H1 (cell line): ENCODE results near the gene USHBP1. TPM values are rescaled to one million over a fixed set of nuclear protein-coding genes. Genes with fewer than 3 reads are reported as not detected.

ENCODE experiments used
- PHF8 ChIP-seq: fragments of 200-600 bp; sonication (generic); conservative IDR thresholded peaks from 2 replicates; pipeline ENCODE4 v1.7.1; 2012; ENCODE audit warnings: low read depth, mild to moderate bottlenecking, inconsistent platforms, low read length, moderate library complexity
- TEAD4 ChIP-seq: IDR thresholded peaks from 2 replicates; pipeline ENCODE4 v1.6.1; 2012; ENCODE audit warnings: low read depth, low read length, inconsistent platforms, mixed read lengths
- ZNF274 ChIP-seq: IDR thresholded peaks from 2 replicates; pipeline ENCODE4 v1.7.0; 2012; ENCODE audit warnings: low read length, borderline replicate concordance; ENCODE audit errors: extremely low read depth
- polyA plus RNA-seq, 7 experiments: library from polyadenylated mRNA; depleted of rRNA in 3 of 7; stranded (reverse) in 5 of 7; unstranded in 2 of 7; fragments of >200 nt in 5 of 7; fragments of 200-250 nt in 2 of 7; gene quantifications; 1 replicate in 5 of 7; 2 replicates in 1 of 7; 4 replicates in 1 of 7; pipeline versions ENCODE4 v1.2.1 to v1.2.3, GENCODE V29; 2011 to 2013; ENCODE audit warnings: missing spikeins in 2 of 7, mixed read lengths in 2 of 7
- total RNA-seq: library from RNA; stranded (reverse); fragmentation: NEBNext Ultra II Directional; extraction: Animal tissue kit (Norgen Biotek cat#: 25700); gene quantifications from 2 replicates; pipeline ENCODE4 v1.2.1, GENCODE V29; 2021

Gene USHBP1
- total and polyA plus RNA-seq, 2 of the 8 experiments (the other 6 are each of a cell fraction or from before 2014, with no cell fraction given) = 5.0 to 7.5 TPM

DNA sequence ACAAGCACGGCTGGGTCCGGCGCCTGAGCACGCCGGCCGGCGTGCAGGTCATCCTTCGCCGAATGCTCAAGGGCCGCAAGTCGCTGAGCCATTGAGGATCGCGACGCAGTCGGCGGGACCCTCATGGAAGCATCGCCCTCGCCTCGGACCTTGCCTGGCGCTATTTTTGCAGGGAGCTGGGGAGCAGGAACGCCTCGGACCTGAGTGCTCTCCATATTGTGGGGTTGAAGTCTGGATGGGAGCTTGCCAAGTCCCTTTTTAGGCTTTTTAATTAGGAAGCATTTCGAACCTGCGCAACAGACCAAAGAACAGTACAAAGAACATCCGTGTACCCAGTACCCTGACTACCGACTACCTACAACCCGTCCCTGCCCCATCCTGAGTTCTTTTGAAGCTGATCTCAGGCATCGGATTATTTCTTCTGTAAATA, 41.8 kb upstream of the USHBP1 start (continued):
- no peak for TF ChIP-seq PHF8
- TF ChIP-seq ZNF274 = no peak
- TF ChIP-seq TEAD4 = no peak
